Measurements from ENCODE around the gene NPC1L1. TPM values are rescaled to one million over a fixed set of nuclear protein-coding genes. Genes with fewer than 3 reads are reported as not detected.
"Not testable (repeated sequence)": the region's sequence is repeated elsewhere in the genome, so short reads cannot be mapped to it uniquely, and the experiment has no call there.

Gene NPC1L1
- total RNA-seq, 1 donor from 2014 or later = not detected

- DNase-seq = no peak
- H3K9me3 Mint-ChIP-seq (ENCODE audit: unreplicated experiment) = peaks cover 13% of the 10 kb centered on the region
- H3K4me3 Mint-ChIP-seq (ENCODE audit: unreplicated experiment) = no peak overlapping the region
- TF ChIP-seq CTCF (IDR thresholded peaks at IDR 0.05; ENCODE audit: partially characterized antibody, unreplicated experiment) = no peak
- peaks cover 12% of the 10 kb centered on the region for H3K27me3 Mint-ChIP-seq (ENCODE audit: unreplicated experiment)
- H3K4me1 Mint-ChIP-seq (ENCODE audit: low read depth, unreplicated experiment) = peaks cover 8% of the 10 kb centered on the region
- no peak overlapping the region for H3K27ac Mint-ChIP-seq (ENCODE audit: unreplicated experiment)
- H3K36me3 Mint-ChIP-seq (ENCODE audit: unreplicated experiment) = peaks cover 5% of the 10 kb centered on the region
Observed at GRCh38 chr7:44515590-44516268, 25.4 kb downstream of the NPC1L1 start.

- Mint-ChIP-seq H3K4me3 (ENCODE audit: unreplicated experiment) (no peak overlapping the region), H3K36me3 (ENCODE audit: unreplicated experiment) (peaks cover 5% of the 10 kb centered on the region), H3K9me3 (ENCODE audit: unreplicated experiment) (peaks cover 6% of the 10 kb centered on the region), H3K27me3 (ENCODE audit: unreplicated experiment) (peaks cover 5% of the 10 kb centered on the region), H3K27ac (ENCODE audit: unreplicated experiment) (no peak overlapping the region), H3K4me1 (ENCODE audit: low read depth, unreplicated experiment) (no peaks in the 10 kb centered on the region)
- no peak for DNase-seq
- TF ChIP-seq CTCF (IDR thresholded peaks at IDR 0.05; ENCODE audit: partially characterized antibody, unreplicated experiment) = no peak
Observed at GRCh38 chr7:44512736-44513135, 28.4 kb downstream of the NPC1L1 start.

- Mint-ChIP-seq H3K36me3 (ENCODE audit: unreplicated experiment) (peaks cover 10% of the 10 kb centered on the region), H3K27me3 (ENCODE audit: unreplicated experiment) (peaks cover 5% of the 10 kb centered on the region), H3K4me3 (ENCODE audit: unreplicated experiment) (no peak overlapping the region), H3K4me1 (ENCODE audit: low read depth, unreplicated experiment) (no peaks in the 10 kb centered on the region), H3K9me3 (ENCODE audit: unreplicated experiment) (peaks cover 6% of the 10 kb centered on the region), H3K27ac (ENCODE audit: unreplicated experiment) (no peak overlapping the region)
- TF ChIP-seq CTCF (IDR thresholded peaks at IDR 0.05; ENCODE audit: partially characterized antibody, unreplicated experiment) = no peak
- no peak for DNase-seq
Observed at GRCh38 chr7:44511863-44512468, 29.2 kb downstream of the NPC1L1 start.

- no peak for DNase-seq
- no peak overlapping the region for H3K27ac Mint-ChIP-seq (ENCODE audit: unreplicated experiment)
- no peak overlapping the region for H3K4me3 Mint-ChIP-seq (ENCODE audit: unreplicated experiment)
- peaks cover 6% of the 10 kb centered on the region for H3K9me3 Mint-ChIP-seq (ENCODE audit: unreplicated experiment)
- peaks cover 15% of the 10 kb centered on the region for H3K36me3 Mint-ChIP-seq (ENCODE audit: unreplicated experiment)
- TF ChIP-seq CTCF (IDR thresholded peaks at IDR 0.05; ENCODE audit: partially characterized antibody, unreplicated experiment) = no peak
- H3K27me3 Mint-ChIP-seq (ENCODE audit: unreplicated experiment) = peaks cover 5% of the 10 kb centered on the region
- no peaks in the 10 kb centered on the region for H3K4me1 Mint-ChIP-seq (ENCODE audit: low read depth, unreplicated experiment)
Observed at GRCh38 chr7:44511236-44511635, 29.9 kb downstream of the NPC1L1 start.

GRCh38 chr7:44508328-44509030 is 32.7 kb downstream of the NPC1L1 start:
- H3K27ac Mint-ChIP-seq (ENCODE audit: unreplicated experiment) = no peak overlapping the region
- no peaks in the 10 kb centered on the region for H3K4me1 Mint-ChIP-seq (ENCODE audit: low read depth, unreplicated experiment)
- H3K36me3 Mint-ChIP-seq (ENCODE audit: unreplicated experiment) = peaks cover 15% of the 10 kb centered on the region
- no peak overlapping the region for H3K4me3 Mint-ChIP-seq (ENCODE audit: unreplicated experiment)
- peaks cover 2% of the 10 kb centered on the region for H3K27me3 Mint-ChIP-seq (ENCODE audit: unreplicated experiment)
- DNase-seq = no peak
- TF ChIP-seq CTCF (IDR thresholded peaks at IDR 0.05; ENCODE audit: partially characterized antibody, unreplicated experiment) = no peak
- H3K9me3 Mint-ChIP-seq (ENCODE audit: unreplicated experiment) = peaks cover 4% of the 10 kb centered on the region

GRCh38 chr7:44506592-44507288 is 34.4 kb downstream of the NPC1L1 start:
- not testable (repeated sequence) for DNase-seq; H3K36me3 Mint-ChIP-seq (ENCODE audit: unreplicated experiment); H3K27ac Mint-ChIP-seq (ENCODE audit: unreplicated experiment); H3K4me3 Mint-ChIP-seq (ENCODE audit: unreplicated experiment); H3K4me1 Mint-ChIP-seq (ENCODE audit: low read depth, unreplicated experiment); H3K9me3 Mint-ChIP-seq (ENCODE audit: unreplicated experiment); H3K27me3 Mint-ChIP-seq (ENCODE audit: unreplicated experiment)

Data from glutamatergic neuron (in vitro differentiated cells).